MM.1S (cell line): ENCODE results near the gene C1QTNF6.

Experiments used
- EZH2phosphoT487 ChIP-seq: fragments of 300-600 bp; sonication (generic); IDR thresholded peaks from 2 replicates; pipeline ENCODE4 v1.6.1; 2018; ENCODE audit warnings: antibody characterized with exemption, low read length
- TF ChIP-seq, protein P1 (sequence below): fragments of 300-600 bp; sonication (generic); IDR thresholded peaks from 2 replicates; pipeline ENCODE4 v1.5.1; 2016; ENCODE audit warnings: antibody characterized with exemption, low read length, mixed read lengths

DNA sequence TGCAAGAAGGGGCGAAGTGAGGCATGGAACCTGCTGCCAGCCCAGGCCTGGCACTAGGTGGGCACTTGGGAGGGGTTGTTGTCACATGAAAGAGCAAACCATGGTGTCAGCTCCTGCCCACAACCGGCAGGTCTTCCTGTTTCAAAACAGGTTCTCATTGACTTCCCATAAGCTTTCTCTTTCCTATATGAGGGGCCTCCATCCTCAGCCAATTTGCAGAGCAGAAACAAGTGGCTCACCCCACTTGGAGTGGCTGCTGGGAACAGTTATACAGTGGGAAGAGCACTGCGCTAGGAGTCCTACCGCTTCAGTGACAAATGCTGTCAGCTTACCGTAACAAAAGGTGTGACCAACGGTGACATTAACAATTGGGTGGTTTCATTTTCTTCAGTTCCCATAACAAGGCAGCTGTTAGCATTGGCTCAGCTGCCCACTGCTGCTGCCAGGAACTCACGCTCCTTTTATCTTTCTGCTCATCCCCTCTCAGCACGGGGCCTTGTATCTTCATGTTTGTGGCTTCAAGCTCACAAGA lies 34.5 kb upstream of the C1QTNF6 start:
- TF ChIP-seq, protein P1, sequence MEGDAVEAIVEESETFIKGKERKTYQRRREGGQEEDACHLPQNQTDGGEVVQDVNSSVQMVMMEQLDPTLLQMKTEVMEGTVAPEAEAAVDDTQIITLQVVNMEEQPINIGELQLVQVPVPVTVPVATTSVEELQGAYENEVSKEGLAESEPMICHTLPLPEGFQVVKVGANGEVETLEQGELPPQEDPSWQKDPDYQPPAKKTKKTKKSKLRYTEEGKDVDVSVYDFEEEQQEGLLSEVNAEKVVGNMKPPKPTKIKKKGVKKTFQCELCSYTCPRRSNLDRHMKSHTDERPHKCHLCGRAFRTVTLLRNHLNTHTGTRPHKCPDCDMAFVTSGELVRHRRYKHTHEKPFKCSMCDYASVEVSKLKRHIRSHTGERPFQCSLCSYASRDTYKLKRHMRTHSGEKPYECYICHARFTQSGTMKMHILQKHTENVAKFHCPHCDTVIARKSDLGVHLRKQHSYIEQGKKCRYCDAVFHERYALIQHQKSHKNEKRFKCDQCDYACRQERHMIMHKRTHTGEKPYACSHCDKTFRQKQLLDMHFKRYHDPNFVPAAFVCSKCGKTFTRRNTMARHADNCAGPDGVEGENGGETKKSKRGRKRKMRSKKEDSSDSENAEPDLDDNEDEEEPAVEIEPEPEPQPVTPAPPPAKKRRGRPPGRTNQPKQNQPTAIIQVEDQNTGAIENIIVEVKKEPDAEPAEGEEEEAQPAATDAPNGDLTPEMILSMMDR = no peak
- no peak for TF ChIP-seq EZH2phosphoT487
